ENCODE results near the gene TRUB2.

Gene TRUB2, protein sequence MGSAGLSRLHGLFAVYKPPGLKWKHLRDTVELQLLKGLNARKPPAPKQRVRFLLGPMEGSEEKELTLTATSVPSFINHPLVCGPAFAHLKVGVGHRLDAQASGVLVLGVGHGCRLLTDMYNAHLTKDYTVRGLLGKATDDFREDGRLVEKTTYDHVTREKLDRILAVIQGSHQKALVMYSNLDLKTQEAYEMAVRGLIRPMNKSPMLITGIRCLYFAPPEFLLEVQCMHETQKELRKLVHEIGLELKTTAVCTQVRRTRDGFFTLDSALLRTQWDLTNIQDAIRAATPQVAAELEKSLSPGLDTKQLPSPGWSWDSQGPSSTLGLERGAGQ

GRCh38 chr9:128322404-128323211 is at the start of gene TRUB2, which contains the start of gene COQ4:
TRUB2 (minus strand) TSS chr9:128322447; CDS start chr9:128322408, 39 bp downstream.
COQ4 (plus strand) TSS chr9:128322839; CDS start chr9:128322859, 20 bp downstream.
- DNase-seq (ENCODE audit: low read depth, low spot score), result peak; percentile 97

- DNase-seq (ENCODE audit: low read depth, low spot score), result peak; percentile 25
Observed at GRCh38 chr9:128371630-128372117, 49.4 kb upstream of the TRUB2 start.

DNA sequence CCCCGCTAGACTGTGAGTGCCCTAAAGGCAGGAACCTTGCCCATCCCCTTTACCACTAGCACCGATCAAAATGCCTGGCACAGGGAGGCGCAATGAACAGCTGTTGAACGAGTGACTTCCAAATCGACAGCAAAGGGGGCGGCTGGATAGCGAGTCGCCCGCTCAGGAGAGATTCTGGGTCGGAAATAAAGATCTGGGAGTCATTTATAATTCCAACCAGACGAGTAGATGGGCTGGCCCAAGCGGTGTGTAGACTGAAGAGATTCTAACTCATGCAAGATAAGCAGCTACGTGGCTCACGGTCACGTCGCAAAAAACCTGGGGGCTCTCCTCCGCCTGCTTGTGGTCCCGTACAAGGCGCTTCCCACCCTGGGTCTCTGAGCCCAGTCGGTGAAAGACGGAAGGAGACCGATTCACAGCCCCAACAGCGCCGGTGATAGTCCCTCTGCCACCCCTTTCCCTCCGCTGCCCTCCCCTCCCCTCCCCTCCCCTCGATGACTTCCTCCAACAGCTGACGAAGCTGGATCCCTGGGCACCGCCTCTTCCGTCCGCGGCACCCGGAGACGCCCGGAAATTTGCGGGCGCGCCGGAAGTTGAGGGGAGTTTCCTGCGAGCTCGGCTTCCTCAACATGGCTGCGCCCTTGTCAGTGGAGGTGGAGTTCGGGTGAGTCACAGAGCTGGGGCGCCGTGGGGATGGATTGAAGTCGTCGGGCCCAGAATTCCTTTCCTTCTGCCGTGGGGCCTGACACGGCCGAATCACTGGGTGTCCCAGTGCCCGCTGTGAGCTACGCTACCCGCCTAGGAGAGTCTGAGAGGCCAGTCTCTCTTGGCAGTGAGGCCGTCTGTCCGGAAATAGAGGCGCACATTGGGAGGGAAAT is 48.7 kb upstream of the TRUB2 start, which contains the start of gene URM1:
TSS of gene URM1 (plus strand) at position 623 of the 878 bp plus-strand sequence. CDS start at position 630, 7 bp downstream.
- peak; percentile 99 for DNase-seq (ENCODE audit: low read depth, low spot score)

DNA sequence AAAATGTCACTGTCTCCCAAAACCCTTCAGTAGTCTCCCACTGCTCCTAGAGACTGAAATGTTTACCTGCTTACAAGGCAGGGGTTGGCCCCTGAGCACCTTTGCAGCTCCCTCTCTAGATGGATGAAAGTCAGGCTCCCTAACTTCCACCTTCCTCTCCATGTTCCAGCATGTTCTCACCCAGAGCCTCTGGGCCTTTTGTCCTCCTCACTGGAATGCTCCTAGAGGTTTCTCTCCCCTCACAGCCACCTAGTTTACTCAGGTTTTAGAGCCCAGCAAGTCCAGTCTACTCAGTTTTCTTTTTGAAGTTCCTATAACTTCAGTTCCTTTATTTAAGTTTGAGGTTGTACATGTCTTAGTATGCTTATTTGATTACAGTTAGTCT is 48.1 kb upstream of the TRUB2 start:
- DNase-seq (ENCODE audit: low read depth, low spot score), result no peak

GRCh38 chr9:128369024-128369706 is 46.9 kb upstream of the TRUB2 start:
- DNase-seq (ENCODE audit: low read depth, low spot score), result no peak

- DNase-seq (ENCODE audit: low read depth, low spot score), result no peak
Observed at GRCh38 chr9:128365525-128365924, 43.3 kb upstream of the TRUB2 start.

DNA sequence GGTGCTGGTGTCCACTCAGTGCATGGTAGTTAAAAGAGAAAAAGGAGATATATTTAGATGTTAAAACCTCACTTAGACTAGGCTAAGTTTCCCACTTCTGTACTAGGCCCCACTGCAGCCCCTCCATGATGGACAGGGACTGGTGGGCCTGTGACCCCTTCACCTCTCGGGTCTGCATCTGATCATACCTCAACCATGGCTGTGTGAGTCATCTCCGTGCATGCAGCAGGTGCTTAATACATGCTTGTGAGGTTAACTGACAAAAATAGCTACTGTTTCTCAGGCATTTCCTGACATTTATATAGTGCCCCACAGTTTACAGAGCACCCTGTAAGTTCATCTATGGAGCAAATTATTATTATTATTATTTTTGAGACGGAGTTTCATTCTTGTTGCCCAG is 40.5 kb upstream of the TRUB2 start:
- no peak for DNase-seq (ENCODE audit: low read depth, low spot score)

DNA sequence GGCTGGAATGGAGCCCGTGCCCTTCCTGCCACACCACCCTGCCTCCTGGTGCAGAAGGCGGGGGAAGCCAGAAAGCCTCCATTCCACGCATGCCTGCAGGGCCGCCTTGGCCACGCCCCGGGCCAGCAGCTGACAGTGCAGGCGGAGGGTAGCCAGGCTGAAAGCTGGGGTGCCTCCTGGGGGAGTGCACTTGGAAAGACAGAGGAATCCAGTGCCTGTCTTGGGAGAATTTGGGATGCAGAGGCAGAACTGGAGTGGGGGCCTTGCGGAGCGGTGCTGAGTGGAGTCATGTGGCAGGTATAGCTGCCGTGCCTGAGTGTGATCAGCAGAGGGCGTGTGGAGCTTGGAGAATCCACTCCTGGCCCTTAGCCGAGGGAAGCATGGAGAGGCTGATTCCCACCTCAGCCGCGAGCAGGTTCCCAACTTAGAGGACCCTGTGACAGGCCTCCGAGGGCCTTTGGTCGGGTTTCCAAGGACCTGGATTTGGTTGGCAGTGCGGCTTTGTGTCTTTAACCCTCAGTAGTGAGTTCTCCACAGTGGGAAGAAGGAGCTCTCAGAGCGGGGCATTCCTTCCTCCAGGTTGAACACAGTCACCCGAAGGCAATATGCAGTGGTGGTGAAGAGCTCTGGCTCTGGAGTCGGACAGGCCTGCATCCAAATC is 39.9 kb upstream of the TRUB2 start:
- DNase-seq (ENCODE audit: low read depth, low spot score), result peak; percentile 93

- no peak for DNase-seq (ENCODE audit: low read depth, low spot score)
Observed at GRCh38 chr9:128361296-128361985, 39.2 kb upstream of the TRUB2 start.

DNA sequence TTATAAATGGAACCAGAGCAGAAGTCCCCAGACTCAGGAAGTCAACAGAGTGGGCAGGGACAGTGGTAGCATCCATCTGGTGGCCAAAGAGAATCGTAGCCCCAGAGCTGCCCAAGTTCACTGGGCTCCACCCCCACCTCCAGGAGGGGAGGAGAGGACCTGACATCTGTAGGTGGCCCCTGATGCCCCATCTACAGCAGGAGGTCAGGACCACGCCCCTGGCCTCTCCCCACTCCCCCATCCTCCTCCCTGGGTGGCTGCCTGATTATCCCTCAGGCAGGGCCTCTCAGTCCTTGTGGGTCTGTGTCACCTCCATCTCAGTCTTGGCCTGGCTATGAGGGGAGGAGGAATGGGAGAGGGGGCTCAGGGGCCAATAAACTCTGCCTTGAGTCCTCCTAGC is 38.6 kb upstream of the TRUB2 start:
- DNase-seq (ENCODE audit: low read depth, low spot score), result no peak

DNA sequence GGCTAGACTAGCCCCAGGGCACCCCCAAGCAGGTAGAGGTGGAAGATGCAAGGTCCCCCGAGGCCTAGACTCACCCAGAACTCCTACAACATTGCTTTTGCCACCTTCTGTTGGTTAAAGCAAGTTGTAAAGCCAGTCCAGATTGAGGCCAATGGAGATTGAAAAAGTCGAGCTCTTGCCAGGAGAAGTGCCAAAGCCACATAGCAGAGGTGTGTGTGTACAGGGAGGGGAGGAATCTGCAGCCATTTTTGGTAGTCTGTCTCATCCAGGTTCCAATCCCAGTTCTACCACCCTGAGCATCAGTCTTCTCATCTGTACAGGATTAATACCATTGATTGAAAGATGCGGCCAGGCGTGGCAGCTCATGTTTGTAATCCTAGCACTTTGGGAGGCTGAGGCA is 36.6 kb upstream of the TRUB2 start:
- DNase-seq (ENCODE audit: low read depth, low spot score), result no peak

DNA sequence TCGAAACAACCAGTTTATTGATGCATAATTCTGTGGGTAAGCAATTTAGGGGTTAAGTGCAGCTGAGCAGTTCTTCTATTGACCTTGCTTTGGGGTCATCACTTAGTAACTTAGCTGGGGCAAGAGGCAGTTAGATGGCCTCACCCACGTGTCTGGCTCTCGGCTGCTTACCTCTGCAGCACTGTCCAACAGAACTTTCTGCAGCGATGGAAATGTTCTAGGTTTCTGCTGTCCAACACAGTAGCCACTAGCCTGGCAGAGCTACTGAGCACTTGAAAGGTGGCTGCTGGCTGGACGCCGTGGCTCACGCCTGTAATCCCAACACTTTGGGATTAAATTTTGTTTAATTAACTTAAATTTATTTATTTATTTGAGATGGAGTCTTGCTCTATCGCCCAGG is 35.8 kb upstream of the TRUB2 start:
- DNase-seq (ENCODE audit: low read depth, low spot score), result no peak

DNA sequence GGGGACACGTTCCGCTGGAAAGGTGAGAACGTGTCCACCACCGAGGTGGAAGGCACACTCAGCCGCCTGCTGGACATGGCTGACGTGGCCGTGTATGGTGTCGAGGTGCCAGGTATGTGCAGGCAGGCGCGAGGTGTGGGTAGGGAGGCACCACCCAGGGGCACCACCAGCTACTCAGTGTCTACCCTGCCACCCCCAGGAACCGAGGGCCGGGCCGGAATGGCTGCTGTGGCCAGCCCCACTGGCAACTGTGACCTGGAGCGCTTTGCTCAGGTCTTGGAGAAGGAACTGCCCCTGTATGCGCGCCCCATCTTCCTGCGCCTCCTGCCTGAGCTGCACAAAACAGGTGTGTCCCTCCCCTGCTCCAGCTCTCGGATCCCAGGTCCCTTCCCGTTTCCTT is 33.2 kb upstream of the TRUB2 start:
- DNase-seq (ENCODE audit: low read depth, low spot score), result no peak

DNA sequence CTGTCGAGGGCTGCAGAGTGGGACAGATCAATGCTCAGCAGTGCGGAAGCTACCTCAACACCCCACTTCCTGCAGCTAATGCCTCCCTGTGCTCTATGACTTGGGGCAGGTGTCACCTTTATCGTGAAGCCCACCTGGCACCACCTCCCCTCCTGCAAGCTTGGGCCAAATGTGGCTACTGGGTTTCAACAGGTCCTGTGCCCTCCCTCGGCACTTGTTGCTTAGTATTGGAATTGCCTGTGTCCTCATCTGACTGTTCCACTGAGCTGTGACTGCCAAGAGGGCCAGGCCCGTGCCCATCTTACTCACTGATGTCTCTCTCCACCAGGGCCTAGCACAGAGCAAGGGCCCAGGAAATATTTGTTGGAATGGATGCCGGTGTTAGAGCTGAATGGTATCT is 27.5 kb upstream of the TRUB2 start:
- no peak for DNase-seq (ENCODE audit: low read depth, low spot score)

DNA sequence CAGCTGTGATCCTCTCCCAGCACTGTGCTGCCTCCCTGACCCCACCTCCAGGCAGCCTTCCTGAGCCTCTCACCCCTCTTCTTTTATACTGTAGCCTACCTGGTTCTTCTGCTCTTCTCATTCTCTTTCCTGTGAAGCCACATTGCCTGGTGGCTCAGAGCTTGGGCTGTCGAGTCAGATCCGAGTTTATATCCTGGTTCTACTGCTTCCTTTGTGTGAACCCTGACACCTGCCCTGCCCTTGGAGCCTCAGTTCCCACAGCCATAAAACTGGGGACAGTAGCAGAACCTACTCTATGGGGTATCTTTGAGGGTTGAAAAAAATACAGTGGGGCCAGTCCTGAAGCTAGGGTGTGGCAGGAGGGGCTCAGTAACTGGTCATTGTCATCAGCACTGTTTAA is 26.9 kb upstream of the TRUB2 start:
- no peak for DNase-seq (ENCODE audit: low read depth, low spot score)

- DNase-seq (ENCODE audit: low read depth, low spot score), result no peak
Observed at GRCh38 chr9:128344931-128345605, 22.8 kb upstream of the TRUB2 start.

- DNase-seq (ENCODE audit: low read depth, low spot score), result no peak
Observed at GRCh38 chr9:128343855-128344254, 21.6 kb upstream of the TRUB2 start.

- DNase-seq (ENCODE audit: low read depth, low spot score), result no peak
Observed at GRCh38 chr9:128342971-128343680, 20.9 kb upstream of the TRUB2 start.

DNA sequence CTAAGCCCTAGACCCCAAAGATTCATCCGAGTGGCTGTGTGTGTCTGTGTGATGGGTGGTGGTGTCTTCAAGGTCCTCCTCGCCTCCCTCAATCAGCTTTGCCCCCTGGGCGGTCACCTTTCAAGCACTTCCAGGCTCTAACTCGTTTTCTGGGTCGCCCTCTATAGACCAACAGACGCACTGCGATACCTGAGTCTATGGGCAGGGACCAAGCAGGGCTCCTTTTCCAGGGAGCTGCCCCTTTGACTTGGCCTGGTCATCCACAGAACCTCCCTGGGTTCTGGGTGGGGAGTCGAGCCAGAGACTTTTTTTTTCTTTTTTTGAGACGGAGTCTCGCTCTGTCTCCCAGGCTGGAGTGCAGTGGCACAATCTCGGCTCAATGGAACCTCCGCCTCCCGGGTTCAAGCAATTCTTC is 19.2 kb upstream of the TRUB2 start:
- DNase-seq (ENCODE audit: low read depth, low spot score), result peak; percentile 77
